Central memory CD4-positive, alpha-beta T cell (primary cell): Measurements from ENCODE around the gene PRRC2B.

Experiments used
- DNase-seq: peaks from one replicate; pipeline ENCODE4 v3.0.0; 2022

PRRC2B gene

GRCh38 chr9:131521822-131522221 lies 127.9 kb downstream of the PRRC2B start:
- DNase-seq, result no peak

GRCh38 chr9:131522257-131523085 lies 128.6 kb downstream of the PRRC2B start:
- no peak for DNase-seq

GRCh38 chr9:131523086-131523388 lies 129.2 kb downstream of the PRRC2B start:
- DNase-seq, result no peak

- DNase-seq, result no peak
These were observed 129.9 kb downstream of the PRRC2B start for GRCh38 chr9:131523451-131524435.

GRCh38 chr9:131524665-131525315 lies 130.9 kb downstream of the PRRC2B start:
- no peak for DNase-seq

- DNase-seq, result no peak
These were observed 132.0 kb downstream of the PRRC2B start for GRCh38 chr9:131525643-131526565.

GRCh38 chr9:131528186-131528585 lies 134.3 kb downstream of the PRRC2B start:
- no peak for DNase-seq

- no peak for DNase-seq
These were observed 135.1 kb downstream of the PRRC2B start for GRCh38 chr9:131528886-131529505.

DNA sequence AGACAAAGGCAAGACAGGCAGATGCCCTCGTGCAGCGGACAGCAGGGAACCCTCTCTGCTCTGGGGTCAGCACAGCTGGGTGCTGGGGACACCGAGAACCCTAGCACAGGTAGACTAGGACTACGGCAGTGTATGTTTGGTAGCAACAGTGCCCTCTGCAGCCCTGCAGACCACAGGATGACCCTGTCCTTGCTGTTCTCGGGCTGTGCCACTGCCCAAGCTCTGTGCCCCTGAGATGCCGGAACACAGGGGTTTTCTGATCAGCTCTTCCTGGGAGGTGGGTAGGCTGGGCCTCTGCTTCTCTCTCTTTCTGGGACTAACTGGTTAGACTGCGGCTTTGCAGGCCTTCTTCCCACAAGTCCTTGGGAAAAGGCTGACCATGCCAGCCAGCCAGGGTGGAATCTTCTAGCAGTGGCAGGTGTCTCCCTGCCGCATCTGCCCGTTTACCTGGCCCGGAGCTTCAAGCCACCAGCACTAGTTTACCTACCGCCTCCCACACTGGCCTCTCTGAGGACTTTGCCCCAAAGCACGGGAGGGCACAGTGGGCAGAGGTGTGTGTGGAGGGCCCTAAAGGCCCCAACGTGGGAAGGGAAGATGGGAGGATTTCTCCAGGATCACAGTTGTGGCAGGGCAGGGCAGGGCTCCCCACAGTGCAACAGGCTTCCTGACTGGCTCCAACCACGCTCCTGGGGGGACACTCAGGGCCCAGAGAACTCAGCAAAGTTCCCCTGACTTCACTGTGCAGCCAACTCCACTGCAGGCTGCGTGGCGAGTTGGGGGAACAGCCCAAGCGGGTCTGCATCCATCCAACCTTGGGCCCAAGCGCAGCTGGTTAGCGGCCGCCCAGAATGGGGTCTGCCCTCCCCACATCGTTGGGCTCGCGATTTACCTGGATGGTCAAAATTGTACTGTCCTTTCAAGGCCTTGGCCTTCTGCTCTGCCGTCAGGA lies 136.0 kb downstream of the PRRC2B start:
- DNase-seq, result no peak

GRCh38 chr9:131530546-131530919 lies 136.6 kb downstream of the PRRC2B start:
- DNase-seq, result no peak

DNA sequence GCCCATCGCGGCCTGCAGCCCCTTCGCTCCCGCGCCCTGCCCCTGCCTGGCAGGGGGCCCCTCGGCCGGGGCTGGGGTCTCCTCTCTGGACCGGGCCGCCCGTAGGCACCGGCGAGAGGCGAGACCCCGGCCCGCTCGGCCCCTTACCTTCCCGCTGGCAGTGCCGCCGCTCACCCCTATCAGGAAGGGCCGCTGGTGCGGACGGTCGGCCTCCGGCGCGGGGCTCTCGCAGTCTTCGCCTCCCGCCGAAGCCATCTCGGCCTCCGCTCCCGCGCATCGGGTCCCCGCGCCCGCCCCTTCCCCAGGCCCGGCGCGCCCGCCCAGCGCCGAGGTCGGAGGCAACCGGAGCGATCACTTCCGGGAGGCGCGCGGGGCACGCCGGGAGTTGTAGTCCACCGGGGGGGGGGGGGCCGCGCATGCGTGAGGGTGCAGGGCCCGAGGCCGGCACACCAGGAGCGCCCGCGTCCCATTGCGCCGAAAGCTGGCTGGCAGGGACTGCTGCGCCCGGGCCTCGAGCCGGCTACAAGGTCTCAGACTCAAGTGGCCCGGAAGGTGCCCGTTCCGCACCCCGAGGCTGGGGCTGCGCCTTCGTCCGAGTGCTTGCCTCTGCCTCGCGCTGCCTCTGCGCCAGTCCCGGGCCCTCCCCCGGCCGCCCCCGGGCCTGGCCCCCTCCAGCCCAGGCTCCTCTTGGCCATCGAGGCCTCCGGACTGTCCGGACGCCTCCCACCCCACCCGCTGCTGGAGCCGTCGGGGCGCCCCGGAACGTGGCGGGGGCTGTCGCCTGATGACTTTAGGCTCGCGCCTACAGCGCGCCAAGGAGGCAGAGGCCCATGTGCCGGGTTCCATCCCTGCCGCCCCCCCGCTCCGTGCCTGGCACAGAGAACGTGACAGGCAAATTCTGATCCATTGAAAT lies 137.3 kb downstream of the PRRC2B start, which contains the start of gene UCK1:
TSS of gene UCK1 (minus strand) at position 344 of the 913 bp plus-strand sequence. CDS start at position 255, 89 bp downstream.
- DNase-seq, result peak; percentile 65

DNA sequence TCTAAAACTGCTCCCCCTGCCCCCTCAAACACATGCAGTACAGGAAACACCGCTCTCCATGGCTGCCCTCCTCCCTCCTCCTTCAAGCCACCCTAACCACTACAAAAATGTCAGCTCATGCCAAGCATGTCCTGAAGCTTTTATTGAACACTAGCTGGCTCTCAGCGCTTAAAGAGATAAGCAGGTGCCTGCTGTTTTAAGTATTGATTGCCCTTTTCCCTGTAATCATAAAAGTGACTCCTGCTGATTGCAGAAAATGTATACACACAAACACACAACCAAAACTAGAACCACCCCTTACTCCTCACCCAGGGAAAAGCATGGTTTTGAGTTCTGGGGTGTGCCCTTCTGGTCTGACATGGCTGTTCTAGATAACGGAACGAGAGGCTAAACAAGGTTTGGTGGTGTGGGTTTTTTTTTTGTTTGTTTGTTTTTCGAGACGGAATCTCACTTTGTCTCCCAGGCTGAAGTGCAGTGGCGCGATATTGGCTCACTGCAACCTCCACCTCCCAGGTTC lies 140.9 kb downstream of the PRRC2B start:
- peak; percentile 22 for DNase-seq

GRCh38 chr9:131537946-131538345 lies 144.1 kb downstream of the PRRC2B start:
- DNase-seq, result no peak

GRCh38 chr9:131539223-131539923 lies 145.5 kb downstream of the PRRC2B start:
- peak; percentile 56 for DNase-seq

DNA sequence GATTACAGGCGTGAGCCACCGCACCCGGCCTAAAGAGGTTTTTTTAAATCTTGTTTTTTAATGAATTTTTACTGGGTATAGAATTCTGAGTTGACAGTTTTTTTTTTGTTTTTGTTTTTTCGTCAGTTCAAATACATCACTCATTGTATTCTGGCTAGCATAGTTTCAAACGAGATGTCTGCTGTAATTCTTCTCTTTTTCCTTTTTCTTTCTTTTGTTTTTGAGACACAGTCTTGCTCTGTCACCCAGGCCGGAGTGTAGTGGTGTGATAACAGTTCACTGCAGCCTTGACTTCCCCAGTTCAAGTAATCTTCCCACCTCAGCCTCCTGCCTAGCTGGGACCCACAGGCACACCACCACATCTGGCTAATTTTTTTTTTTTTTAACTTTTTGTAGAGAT lies 149.3 kb downstream of the PRRC2B start:
- no peak for DNase-seq

DNA sequence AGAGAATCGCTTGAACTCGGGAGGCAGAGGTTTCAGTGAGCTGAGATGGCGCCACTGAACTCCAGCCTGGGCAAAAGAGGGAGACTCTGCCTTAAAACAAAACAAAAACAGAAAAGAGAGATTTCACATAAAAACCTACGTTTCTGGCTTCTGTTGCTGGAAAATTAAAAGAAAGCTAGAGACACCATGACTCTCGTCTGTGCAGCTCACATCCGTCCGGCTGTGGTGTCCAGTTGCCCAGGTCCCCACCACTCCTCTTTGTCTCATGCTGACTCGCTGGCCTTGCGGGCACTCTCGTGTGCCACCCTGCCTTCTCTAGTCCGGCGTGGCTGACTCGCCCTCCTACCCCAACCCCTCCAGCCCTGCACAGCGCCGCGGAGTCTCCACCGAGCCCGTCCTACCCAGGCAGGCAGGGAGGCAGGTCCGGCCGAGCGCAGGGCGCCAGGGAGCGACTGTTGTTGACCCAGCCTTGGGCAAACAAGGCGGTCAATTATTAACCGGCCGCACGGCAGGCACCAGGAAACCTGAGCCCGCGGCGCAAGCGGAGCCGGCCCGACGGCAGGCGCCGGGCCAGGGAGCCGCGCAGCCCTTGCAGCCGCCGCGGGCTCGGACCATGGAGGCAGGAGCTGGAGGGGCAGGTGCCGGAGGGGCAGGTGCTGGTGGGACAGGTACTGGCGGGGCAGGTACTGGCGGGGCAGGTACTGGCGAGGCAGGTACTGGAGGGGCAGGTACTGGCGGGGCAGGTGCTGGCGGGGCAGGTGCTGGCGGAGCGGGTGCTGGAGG lies 151.3 kb downstream of the PRRC2B start, which contains the start of gene PRRT1B:
TSS of gene PRRT1B (plus strand) at position 521 of the 783 bp plus-strand sequence. CDS start at position 614, 93 bp downstream.
- DNase-seq, result no peak

- no peak for DNase-seq
These were observed 152.0 kb downstream of the PRRC2B start for GRCh38 chr9:131545786-131546335.
